ENCODE data around the gene PLEKHB1.
A peak's percentile ranks its signal among the peaks of the same experiment; 100 is the strongest.

PLEKHB1 gene

GRCh38 chr11:73641668-73642067, 4.7 kb upstream of the PLEKHB1 start:
- Histone ChIP-seq H3K9me3 (no peaks in the 10 kb centered on the region), H3K4me3 (no peak overlapping the region), H3K27me3 (peaks cover 0 to 19% of the 10 kb centered on the region in 2 donors), H3K27ac (no peak overlapping the region), H3K4me1 (peaks cover 0 to under 1% (median 0%) of the 10 kb centered on the region in 4 donors), H3K36me3 (no peaks in the 10 kb centered on the region)
- no peak for TF ChIP-seq CTCF (IDR thresholded peaks at IDR 0.05)
- no peak for DNase-seq
- intact Hi-C loops (cut with DNase I; ENCODE audit: low total_unique reads): no loop called here

- Histone ChIP-seq H3K9me3 (no peaks in the 10 kb centered on the region), H3K4me3 (no peak overlapping the region), H3K36me3 (no peaks in the 10 kb centered on the region), H3K27ac (no peak overlapping the region), H3K4me1 (peaks cover 0 to 13% (median 5%) of the 10 kb centered on the region in 4 donors), H3K27me3 (peaks cover 0 to 14% of the 10 kb centered on the region in 2 donors)
- no peak for TF ChIP-seq CTCF (IDR thresholded peaks at IDR 0.05)
- DNase-seq: no peak
- intact Hi-C loops (cut with DNase I; ENCODE audit: low total_unique reads): no loop called here
These were observed 1.0 kb upstream of the PLEKHB1 start for GRCh38 chr11:73645121-73645969.

GRCh38 chr11:73647459-73648100, 1.2 kb downstream of the PLEKHB1 start:
- DNase-seq: peak; percentile 85 to 94
- intact Hi-C loops (cut with DNase I; ENCODE audit: low total_unique reads): no loop called here
- peaks cover 0 to 2% of the 10 kb centered on the region in 2 donors for H3K27me3 ChIP-seq
- H3K4me3 ChIP-seq: peak overlapping the region; percentile 11 to 44
- no peaks in the 10 kb centered on the region for H3K36me3 ChIP-seq
- peaks cover 0 to 13% (median 5%) of the 10 kb centered on the region in 4 donors for H3K4me1 ChIP-seq
- peak overlapping the region in 1 of 2 donors; percentile 22 for H3K27ac ChIP-seq
- H3K9me3 ChIP-seq: no peaks in the 10 kb centered on the region
- TF ChIP-seq CTCF (IDR thresholded peaks at IDR 0.05): no peak

- no peak overlapping the region for H3K27ac ChIP-seq
- no peak overlapping the region for H3K4me3 ChIP-seq
- TF ChIP-seq CTCF (IDR thresholded peaks at IDR 0.05): no peak
- no peaks in the 10 kb centered on the region for H3K36me3 ChIP-seq
- DNase-seq: no peak
- peaks cover 0 to 13% (median 5%) of the 10 kb centered on the region in 4 donors for H3K4me1 ChIP-seq
- intact Hi-C loops (cut with DNase I; ENCODE audit: low total_unique reads): no loop called here
- peaks cover 0 to 2% of the 10 kb centered on the region in 2 donors for H3K27me3 ChIP-seq
- no peaks in the 10 kb centered on the region for H3K9me3 ChIP-seq
These were observed 1.7 kb downstream of the PLEKHB1 start for GRCh38 chr11:73648121-73648520.

- Histone ChIP-seq H3K4me3 (no peak overlapping the region), H3K4me1 (peaks cover 0 to 13% (median 5%) of the 10 kb centered on the region in 4 donors), H3K27ac (no peak overlapping the region), H3K27me3 (peaks cover 0 to 2% of the 10 kb centered on the region in 2 donors), H3K36me3 (no peaks in the 10 kb centered on the region), H3K9me3 (no peaks in the 10 kb centered on the region)
- no peak for TF ChIP-seq CTCF (IDR thresholded peaks at IDR 0.05)
- intact Hi-C loops (cut with DNase I; ENCODE audit: low total_unique reads): no loop called here
- no peak for DNase-seq
These were observed 2.2 kb downstream of the PLEKHB1 start for GRCh38 chr11:73648571-73649046.
